Dedifferentiated amniotic fluid mesenchymal stem cell (primary cell): ENCODE measurements around the gene SYNC.
"Not testable (repeated sequence)": the region's sequence is repeated elsewhere in the genome, so short reads cannot be mapped to it uniquely, and the experiment has no call there.

Experiments
- DNase-seq: peaks from one replicate; pipeline ENCODE4 v3.0.0-alpha.2; 2016; ENCODE audit errors: extremely low spot score

Gene SYNC

DNA sequence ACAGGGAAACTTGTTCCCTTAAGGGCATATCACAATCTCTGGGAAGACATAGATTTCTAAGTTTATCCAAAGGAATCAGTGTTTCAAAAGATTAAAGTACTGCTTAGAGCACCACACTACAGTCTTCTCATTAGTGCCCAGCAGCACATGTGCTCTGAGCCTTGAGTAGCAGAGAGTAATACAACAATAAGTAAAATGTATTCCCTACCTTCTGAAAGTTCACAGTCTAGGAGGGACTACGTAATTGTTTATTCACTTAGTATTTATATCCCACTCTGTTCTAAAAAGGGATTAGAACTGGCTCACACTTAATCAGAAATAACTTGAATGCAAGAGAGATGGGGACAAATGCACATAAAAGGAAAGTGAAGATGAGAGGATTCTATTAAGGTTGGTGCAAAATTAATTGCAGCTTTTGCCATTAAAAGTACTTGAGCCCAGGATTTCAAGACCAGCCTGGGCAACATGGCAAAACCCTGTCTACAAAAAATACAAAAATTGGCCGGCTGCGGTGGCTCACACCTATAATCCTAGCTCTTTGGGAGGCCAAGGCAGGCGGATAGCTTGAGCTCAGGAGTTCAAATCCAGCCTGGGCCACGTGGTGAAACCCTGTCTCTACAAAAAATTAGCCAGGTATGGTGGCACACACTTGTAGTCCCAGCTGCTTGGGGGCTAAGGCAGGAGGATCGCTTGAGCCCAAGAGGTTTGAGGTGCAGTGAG is 9.0 kb downstream of the SYNC start:
- no peak for DNase-seq

DNA sequence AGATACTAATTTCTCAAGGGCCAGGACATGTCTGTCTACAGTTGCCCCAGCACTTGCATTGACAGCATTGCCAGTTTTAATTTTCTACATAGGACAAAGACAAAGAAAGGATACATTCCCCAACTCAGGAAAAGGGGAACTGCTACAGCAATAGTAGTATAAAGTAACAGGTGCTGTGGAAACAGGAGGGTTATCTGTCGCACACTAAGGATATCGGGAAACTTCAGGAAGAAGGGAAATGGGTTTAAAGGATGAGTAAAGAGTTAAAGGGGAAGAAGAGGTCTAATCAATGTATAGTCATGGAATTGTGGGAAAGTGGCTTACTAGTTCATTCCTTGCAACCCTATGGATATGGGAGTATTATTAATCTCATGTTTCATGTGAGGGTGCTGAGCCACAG is 16.2 kb downstream of the SYNC start:
- no peak for DNase-seq

DNA sequence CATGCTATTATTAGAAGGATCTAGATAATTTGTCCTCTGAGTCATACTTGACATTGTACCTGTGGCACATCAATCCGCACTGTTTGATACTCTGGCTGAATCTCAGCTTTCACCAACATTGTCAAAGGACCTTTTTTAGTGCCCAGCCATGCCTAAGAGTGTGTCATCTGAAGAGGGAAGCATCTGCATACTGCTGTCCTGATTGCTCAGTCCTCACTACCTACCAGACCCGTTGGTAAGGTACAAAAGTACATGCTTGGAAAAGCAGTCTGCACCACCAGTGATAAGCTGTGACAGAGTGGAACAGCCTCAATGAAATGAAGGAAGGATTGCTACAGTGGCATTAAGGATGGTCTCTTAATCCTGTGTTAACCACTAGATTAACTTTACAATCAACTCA is 17.1 kb downstream of the SYNC start:
- no peak for DNase-seq

DNA sequence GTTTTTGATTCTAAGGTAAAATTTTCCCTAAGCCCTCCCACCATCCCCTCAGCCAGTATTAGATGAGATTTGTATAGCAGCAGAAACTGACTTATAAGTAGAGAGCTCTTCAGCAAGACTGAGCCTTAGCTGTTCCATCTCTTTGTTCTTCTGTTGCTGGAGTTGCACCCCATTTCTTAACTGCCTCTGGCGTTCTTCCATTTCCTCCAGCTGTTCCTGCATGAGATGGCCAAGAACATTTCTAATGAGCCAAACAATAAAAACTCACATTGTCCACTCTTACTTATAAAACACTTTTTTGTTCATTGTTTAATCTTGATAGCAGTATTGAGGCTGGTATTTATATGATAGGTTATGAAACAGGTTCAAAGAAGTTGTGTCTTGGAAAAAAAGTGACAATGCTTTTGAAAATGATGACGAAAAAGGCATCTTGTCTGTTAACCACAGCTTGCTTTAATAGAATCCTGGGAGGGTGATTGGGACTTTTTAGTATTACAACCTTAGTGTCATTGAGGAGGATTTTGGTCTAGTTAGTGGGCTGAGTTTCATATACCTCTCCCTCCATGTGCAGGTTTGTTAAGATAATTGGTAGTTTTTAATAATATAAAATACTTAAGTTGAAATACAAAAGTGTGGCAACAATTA is 18.3 kb downstream of the SYNC start:
- no peak for DNase-seq

DNA sequence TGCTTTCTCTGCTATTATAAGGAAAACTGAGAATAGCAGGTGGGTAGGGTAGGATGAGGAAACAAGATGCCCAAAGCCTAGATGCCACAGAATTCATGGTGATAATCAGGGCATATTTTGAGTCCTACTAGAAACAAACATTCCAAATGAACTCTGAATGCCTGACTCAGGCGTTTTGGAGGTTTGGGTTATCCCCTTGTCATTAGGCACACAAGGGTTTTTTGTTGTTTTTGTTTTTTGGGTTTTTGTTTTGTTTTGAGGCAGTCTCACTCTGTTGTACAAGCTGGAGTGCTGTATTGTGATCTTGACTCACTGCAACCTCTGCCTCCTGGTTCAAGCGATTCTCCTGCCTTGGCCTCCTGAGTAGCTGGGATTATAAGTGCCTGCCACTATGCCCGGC is 19.2 kb downstream of the SYNC start:
- DNase-seq, result no peak

DNA sequence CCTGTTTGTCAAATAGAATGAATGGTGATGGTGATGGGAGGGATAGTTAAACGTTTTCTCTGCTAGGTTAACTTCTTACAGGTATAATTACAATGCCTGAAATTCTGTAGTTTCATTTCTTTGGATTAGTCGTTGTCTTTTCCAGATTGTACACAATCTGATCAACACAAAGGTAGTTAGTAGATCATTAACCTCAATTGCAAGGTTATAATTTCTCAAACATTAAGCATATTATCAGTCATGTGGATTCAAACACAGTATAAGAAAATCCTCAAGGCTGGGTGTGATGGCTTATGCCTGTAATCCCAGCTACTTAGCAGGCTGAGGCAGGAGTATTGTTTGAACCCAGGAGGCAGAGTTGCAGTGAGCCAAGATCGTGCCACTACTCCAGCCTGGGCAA is 20.6 kb downstream of the SYNC start:
- DNase-seq, result no peak

DNA sequence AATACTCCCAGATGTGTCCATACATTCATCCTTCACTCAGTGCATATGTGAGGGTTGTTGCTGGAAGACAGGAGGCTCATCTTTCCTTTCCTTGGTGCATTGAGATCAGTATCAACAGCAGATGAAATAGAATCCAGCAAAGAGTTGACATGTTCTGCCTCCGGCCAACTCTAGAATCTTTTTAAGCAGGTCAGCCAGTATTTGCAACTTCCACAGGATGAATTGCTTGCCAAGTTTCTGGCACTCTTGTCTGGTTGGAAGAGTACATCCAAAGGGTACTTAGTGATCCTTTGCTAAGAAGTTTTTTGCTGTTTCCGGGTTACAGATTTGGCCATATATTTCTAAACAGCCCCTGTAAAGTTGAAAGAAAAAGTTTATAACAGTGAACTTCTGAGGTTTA is 21.1 kb downstream of the SYNC start:
- no peak for DNase-seq

DNA sequence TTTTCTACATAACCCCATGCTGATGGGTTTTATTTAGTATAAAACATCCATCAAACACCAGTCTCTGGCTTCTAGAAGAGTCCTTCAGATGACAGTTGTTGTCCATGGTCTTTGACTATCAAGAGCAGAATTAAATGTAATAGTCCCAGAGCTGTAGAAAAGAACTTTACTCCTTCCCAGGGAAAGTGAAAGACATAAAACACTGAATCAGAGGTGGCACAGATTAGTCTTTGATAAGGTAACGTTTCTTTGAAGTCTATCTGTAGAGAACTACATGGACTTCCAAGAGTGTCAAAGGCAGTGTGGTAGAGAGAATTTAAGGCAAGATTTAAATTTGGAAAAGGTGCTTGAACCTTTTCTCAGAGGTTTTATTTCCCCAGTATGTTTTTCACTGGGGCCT is 21.9 kb downstream of the SYNC start:
- no peak for DNase-seq

DNA sequence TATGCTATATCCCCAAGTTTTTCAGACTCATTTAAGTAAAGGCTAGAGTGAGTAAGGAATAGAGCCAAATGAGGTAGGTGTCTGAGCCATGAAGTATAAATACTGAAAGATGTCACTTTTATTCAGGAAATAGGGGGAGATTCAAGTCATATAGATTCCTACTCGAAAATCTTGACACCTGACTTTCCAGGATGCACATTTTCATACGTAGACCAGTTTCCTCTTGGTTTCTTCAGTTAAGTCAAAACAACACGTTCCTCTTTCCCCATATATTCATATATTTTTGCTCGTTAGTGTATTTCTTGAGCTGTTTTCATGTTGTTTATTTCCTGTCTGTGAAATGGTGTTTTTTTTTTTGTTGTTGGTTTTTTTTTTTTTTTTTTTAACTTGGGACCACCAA is 22.6 kb downstream of the SYNC start:
- DNase-seq, result not testable (repeated sequence)

DNA sequence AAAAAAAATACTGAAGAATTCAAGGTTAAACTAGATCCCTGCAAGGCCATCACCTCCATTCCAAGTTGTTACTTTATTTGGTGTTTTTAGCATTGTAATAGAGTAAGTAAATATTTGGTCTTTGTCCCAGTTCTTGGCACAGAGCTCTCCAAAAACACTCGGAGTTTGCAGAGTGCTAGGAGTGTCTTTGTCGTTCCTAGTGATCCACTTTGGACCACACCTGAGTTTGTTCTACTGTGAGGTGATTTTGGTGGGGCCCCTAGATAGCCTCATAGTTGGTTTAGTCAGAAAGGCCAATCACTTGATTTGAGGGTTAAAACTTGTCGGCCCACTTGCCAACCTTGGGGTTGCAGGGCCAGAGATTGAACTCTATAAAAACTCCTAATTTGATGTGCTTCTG is 25.6 kb downstream of the SYNC start:
- no peak for DNase-seq

DNA sequence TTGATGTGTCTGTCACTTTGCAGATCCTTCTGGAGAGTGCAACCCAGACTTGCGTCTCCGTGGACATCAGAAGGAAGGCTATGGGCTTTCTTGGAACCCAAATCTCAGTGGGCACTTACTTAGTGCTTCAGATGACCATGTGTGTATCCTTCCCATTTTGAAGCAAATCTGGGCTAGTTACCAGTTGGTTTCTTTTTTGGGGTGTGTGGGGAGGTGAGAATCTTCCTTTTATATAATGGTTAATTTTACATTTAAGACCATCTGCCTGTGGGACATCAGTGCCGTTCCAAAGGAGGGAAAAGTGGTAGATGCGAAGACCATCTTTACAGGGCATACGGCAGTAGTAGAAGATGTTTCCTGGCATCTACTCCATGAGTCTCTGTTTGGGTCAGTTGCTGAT is 33.9 kb downstream of the SYNC start:
- not testable (repeated sequence) for DNase-seq

DNA sequence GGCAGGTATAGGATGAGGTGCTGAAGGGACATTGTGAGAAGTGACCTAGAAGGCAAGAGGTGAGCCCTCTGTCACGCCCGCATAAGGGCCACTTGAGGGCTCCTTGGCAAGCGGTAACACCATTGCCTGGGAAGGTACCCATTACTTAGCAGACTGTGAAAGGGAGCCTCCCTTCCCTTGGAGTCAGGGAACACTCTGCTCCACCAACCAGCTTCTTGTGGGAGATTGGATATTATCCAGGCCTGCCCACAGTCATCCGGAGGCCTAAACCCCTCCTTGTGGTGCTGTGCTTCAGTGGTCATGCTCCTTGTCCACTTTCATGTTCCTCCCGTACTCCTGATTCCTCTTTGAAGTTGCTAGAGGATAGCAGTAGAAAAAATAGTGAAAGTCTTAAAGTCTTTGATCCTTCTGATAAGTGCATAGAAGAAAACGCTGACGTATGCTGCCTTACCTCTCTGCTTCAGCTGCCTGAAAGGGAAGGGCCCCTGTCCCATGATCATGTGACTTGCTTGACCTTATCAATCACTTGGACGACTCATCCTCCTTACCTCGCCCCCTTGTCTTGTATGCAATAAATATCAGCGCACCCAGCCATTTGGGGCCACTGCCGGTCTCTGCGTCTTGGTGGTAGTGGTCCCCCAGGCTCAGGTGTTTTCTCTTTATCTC is 35.5 kb downstream of the SYNC start:
- DNase-seq, result no peak

DNA sequence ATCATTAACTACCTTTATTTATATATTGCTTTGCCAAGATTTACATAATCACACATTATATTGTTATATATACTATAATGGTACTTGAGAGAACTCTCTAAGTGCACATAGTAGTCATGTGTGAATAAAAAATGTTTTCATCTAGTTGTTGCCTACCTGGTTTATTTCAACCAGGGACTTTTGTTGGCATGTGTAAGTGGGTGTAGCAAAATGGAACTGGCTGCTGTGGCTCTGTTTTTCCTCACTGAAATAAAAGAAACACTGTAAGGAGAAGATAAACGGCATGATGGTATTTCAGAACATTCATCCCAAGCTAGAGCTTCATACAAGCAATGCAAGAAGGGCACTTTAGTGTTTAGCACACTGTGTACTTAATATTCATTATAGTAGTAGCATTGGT is 36.7 kb downstream of the SYNC start:
- no peak for DNase-seq

DNA sequence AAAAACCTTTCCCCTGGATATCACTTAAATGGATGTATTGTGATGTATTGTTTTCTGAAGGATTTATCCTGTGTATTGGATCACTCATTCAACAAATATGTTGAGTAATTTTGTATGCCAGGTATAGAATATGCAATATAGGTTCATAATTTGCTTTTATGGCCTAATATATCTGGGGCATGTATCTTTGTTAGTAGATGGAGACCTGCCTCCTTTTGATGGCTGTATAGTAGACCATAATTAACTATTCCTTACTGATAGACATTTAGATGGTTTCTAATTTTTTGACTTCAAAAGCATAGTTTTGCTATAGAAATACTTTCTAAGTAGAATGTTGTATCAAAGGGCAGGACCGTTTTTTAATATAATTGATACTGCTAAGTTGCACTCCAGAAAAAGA is 43.0 kb downstream of the SYNC start:
- DNase-seq, result no peak

DNA sequence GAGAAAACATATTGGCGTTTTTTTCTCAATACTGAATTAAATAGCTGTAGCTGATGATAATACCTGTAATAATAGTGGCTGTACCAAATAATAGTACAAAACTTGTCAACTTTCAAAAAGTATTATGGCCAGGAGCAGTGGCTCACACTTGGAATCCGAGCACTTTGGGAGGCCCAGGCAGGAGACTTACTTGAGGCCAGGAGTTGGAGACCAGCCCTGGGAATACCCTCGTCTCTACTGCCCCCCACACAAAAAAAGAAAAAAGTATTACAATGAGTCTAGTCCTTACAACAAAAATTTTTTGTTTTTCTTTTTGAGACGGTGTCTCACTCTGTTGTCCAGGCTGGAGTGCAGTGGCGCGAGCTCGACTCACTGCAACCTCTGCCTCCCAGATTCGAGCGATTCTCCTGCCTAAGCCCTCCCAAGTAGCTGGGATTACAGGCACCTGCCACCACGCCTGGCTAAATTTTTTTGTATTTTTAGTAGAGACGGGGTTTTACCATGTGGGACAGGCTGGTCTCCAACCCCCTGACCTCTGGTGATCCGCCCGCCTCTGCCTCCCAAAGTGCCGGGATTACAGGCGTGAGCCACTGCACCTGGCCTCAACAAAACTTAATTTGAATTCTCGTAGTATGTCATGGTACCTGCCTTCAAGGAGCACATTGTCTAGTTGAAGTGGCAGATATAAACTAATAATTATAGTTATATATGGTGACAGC is 50.2 kb downstream of the SYNC start:
- no peak for DNase-seq

DNA sequence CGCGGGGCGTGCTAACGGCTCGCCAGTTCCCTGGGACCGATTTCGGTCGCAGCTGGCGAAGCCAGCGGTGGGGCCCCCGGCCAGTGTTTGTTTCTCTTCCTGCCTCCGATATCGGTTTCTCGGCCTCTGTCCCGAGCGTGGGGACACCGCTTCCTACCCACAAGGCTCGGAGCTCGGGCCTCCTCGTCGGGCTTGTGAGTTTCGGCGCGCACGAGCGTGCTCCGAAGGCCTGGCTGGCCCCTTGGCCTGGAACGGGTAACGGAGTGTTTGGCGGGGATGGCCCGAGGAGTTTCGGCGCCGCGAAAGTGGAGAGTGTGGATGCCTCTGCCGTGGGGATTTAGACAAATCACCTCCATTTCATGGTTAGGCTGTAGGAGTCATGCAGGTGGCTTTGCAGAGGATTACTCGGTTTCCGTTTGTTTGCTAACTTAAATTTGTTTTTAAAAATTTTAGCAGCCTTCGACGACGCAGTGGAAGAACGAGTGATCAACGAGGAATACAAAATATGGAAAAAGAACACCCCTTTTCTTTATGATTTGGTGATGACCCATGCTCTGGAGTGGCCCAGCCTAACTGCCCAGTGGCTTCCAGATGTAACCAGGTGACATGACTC is 51.0 kb downstream of the SYNC start:
- peak; percentile 24 for DNase-seq

DNA sequence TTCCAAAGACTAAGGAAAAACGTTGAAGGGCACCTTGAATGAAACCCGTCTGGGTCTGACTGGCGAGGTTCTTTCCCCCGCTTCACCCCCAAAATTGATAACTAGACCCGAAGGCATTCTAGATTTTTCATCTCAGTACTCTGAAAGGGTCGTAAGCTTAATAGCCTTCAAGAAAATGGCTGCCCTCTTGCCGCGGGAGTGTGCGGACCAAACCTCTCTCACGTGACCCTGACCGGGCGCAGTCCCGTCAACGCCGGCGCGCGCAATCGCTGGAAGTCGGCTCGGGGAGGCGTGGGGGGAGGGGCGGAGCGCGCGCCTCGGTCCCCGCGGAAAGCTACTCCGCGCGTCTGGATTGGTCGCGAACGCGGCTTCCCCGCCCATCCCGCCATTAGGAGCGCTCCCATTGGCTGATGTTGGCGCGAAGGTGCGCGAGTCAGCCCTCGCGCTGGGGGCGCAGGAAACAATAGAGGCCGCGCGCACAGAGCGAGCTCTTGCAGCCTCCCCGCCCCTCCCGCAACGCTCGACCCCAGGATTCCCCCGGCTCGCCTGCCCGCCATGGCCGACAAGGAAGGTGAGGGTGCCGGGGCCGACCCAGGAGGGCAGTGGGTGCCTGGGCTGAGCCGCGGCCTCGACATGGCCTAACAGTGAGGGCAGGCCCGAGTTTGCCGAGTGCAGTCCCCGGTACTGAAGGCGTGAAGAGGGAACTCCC is 51.7 kb downstream of the SYNC start, which contains the start of gene RBBP4:
TSS of gene RBBP4 (plus strand) at position 457 of the 709 bp plus-strand sequence. CDS start at position 556, 99 bp downstream.
- DNase-seq, result peak; percentile 97

DNA sequence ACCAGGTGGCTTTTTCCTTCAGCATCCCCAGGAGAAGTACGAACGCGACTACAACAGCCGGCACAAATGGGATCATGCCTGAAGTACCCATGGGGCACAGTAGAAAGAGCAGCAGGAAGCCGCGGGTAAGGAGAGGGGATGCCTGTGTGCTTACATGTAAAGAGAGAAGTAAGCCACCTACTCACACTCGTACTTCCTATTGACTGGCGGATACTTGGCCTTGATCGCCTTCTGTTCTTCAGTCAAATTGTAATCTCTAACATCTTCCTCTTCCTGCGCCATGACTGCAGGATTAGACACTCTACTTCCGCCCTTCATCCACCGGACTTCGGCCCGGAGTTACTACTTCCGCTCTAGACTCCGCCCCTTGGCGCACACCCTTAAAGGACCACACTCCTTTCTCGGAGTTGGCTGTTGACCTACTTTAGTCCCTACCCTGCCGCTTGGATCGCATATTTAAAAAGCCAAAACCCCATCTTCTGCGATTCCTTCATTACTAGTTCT is 52.3 kb downstream of the SYNC start, which contains the start of gene ZBTB8OS:
TSS of gene ZBTB8OS (minus strand) at position 303 of the 504 bp plus-strand sequence. CDS start at position 282, 21 bp downstream.
- peak; percentile 96 for DNase-seq

DNA sequence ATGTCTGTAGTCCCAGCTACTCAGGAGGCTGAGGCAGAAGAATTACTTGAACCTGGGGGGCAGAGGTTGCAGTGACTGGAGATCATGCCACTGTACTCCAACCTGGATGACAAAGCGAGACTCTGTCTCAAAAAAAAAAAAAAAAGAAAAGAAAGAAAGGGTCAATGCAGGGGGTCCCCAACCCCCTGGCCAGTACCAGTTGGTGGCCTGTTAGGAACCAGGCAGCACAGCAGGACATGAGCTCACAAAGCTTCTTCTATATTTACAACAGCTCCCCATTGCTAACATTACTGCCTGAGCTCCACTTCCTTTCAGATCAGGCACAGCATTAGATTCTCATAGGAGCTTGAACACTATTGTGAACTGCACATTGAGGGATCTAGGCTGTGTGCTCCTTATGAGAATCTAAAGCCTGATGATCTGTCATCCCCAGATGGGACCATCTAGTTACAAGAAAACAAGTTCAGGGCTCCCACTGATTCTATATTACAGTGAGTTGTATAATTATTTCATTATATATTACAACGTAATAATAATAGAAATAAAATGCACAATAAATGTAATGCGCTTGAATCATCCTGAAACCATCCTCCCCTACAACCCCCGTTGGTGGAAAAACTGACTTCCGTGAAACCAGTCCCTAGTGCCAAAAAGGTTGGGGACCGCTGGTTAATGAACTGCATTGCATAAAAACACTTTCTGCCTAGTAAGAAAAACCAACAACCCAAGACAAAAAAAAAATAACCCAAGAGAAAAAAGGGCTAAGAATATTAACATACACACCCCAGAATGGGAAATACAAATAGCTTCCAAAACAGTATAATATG is 55.0 kb downstream of the SYNC start:
- DNase-seq, result no peak

DNA sequence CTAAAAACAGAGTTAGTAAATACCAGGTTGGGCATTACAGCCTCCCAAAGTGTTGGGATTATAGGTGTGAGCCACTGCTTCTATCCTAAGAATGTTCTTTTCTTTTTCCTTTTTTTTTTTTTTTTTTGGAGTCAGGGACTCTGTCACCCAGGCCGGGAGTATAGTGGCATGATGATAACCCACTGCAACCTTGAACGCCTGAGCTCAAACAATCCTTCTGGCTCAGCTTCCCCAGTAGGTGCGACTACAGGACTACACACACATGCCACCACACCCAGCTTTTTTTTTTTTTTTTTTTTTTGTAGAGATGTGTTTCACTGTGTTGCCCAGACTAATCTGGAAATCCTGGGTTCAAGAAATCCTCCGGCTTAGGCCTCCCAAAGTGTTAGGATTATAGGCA is 58.1 kb downstream of the SYNC start:
- DNase-seq, result no peak
